H1 (cell line): Measurements from ENCODE around the gene NAIF1. TPM values are rescaled to one million over a fixed set of nuclear protein-coding genes. Genes with fewer than 3 reads are reported as not detected.

ENCODE experiments used
- CTCF ChIA-PET: fragments of 300-600 bp; sonication (Branson Sonifier 250); formaldehyde crosslinking; loops from one replicate; lab custom pipeline; 2021; ENCODE audit not compliant: partially characterized antibody; lab: Charles Lee
- POLR2A ChIA-PET: fragments of 300-600 bp; sonication (Branson Sonifier 250); formaldehyde crosslinking; loops from one replicate; lab custom pipeline; 2021; ENCODE audit warnings: inconsistent platforms; ENCODE audit not compliant: partially characterized antibody; lab: Charles Lee
- DNase-seq, 2 experiments: peaks; one replicate each; pipeline versions ENCODE4 v3.0.0 to v3.0.0-alpha.2; 2010 to 2022; ENCODE audit warnings: low spot score in 2 of 2, low read depth in 1 of 2, mixed read lengths in 1 of 2
- FAIRE-seq: peaks from 2 replicates; lab custom pipeline; 2011; peaks lifted over from hg19 to GRCh38; lab: Jason Lieb, UNC
- H2AFZ ChIP-seq: 2 replicates; pipeline ENCODE4 v1.8.1; 2012; ENCODE audit warnings: low read length, inconsistent platforms
- H2AK5ac ChIP-seq: 2 replicates; pipeline ENCODE4 v1.6.1; 2013; ENCODE audit warnings: low read depth, low read length
- H2BK120ac ChIP-seq: replicated peaks from 2 replicates; pipeline ENCODE3; 2013; ENCODE audit warnings: low read depth, low read length, inconsistent platforms
- H2BK12ac ChIP-seq: 2 replicates; pipeline ENCODE4 v1.6.1; 2013; ENCODE audit warnings: low read depth, low read length
- H2BK15ac ChIP-seq: 2 replicates; pipeline ENCODE4 v1.6.1; 2013; ENCODE audit warnings: low read length
- H2BK20ac ChIP-seq: 2 replicates; pipeline ENCODE4 v1.6.1; 2013; ENCODE audit warnings: low read length
- H2BK5ac ChIP-seq: 2 replicates; pipeline ENCODE4 v1.6.1; 2013; ENCODE audit warnings: low read depth, low read length
- H3K14ac ChIP-seq: 2 replicates; pipeline ENCODE4 v1.6.1; 2013; ENCODE audit warnings: inconsistent platforms; ENCODE audit not compliant: insufficient read length
- H3K18ac ChIP-seq: 2 replicates; pipeline ENCODE4 v1.6.1; 2013; ENCODE audit warnings: low read length; ENCODE audit errors: extremely low read depth
- H3K23ac ChIP-seq: 2 replicates; pipeline ENCODE4 v1.6.1; 2013; ENCODE audit warnings: inconsistent platforms; ENCODE audit not compliant: insufficient read length
- H3K23me2 ChIP-seq: 2 replicates; pipeline ENCODE4 v1.6.1; 2013; ENCODE audit warnings: low read depth, low read length
- H3K27ac ChIP-seq: 2 replicates; pipeline ENCODE4 v1.6.1; 2011; ENCODE audit warnings: low read depth, low read length, inconsistent platforms
- H3K27me3 ChIP-seq, 4 experiments: replicated peaks in 1 of 4; 1 replicate in 1 of 4; 2 replicates in 3 of 4; pipeline versions ENCODE4 v1.6.1 to v1.8.1; 2011 to 2013; ENCODE audit warnings: low read length in 3 of 4, mild to moderate bottlenecking in 3 of 4, inconsistent platforms in 2 of 4, mixed read lengths in 2 of 4, moderate library complexity in 1 of 4; ENCODE audit not compliant: control insufficient read depth in 3 of 4, insufficient read depth in 3 of 4; ENCODE audit errors: extremely low read depth in 1 of 4
- H3K36me3 ChIP-seq, 4 experiments: 2 replicates each; pipeline versions ENCODE4 v1.6.1 to v1.8.1; 2011 to 2013; ENCODE audit warnings: mild to moderate bottlenecking in 4 of 4, low read length in 3 of 4, moderate library complexity in 2 of 4, control low read depth in 1 of 4, inconsistent platforms in 1 of 4; ENCODE audit not compliant: insufficient read depth in 4 of 4, control insufficient read depth in 2 of 4
- H3K4ac ChIP-seq: replicated peaks from 2 replicates; pipeline ENCODE3; 2013; ENCODE audit warnings: low read length, low read depth, mixed read lengths, inconsistent platforms; ENCODE audit not compliant: insufficient read length
- H3K4me1 ChIP-seq, 4 experiments: replicated peaks in 1 of 4; 1 replicate in 1 of 4; 2 replicates in 3 of 4; pipeline versions ENCODE4 v1.6.1 to v1.8.1; 2011 to 2013; ENCODE audit warnings: low read length in 3 of 4, inconsistent platforms in 2 of 4, mixed read lengths in 1 of 4; ENCODE audit not compliant: insufficient read depth in 4 of 4, control insufficient read depth in 3 of 4
- H3K4me2 ChIP-seq, 2 experiments: 2 replicates each; pipeline versions ENCODE4 v1.6.1 to v1.8.1; 2011 to 2013; ENCODE audit warnings: low read depth in 2 of 2, low read length in 2 of 2, control low read depth in 1 of 2, inconsistent platforms in 1 of 2, mild to moderate bottlenecking in 1 of 2; ENCODE audit not compliant: insufficient read depth in 1 of 2
- H3K4me3 ChIP-seq, 4 experiments: fragments of 200-600, 300-600 bp in 1 of 4; sonication (generic), shearing (Covaris generic), sonication (Bioruptor Twin) in 1 of 4; 2 replicates each; pipeline versions ENCODE4 v1.5.1 to v1.8.1; 2011 to 2016; ENCODE audit warnings: low read length in 4 of 4, low read depth in 3 of 4, control low read depth in 2 of 4, inconsistent platforms in 2 of 4, mild to moderate bottlenecking in 2 of 4, mixed read lengths in 1 of 4, moderate library complexity in 1 of 4; ENCODE audit not compliant: insufficient read depth in 2 of 4; ENCODE audit errors: extremely low read depth in 1 of 4
- H3K56ac ChIP-seq: replicated peaks from 2 replicates; pipeline ENCODE3; 2013; ENCODE audit warnings: low read depth, mild to moderate bottlenecking, mixed read lengths, low read length, inconsistent platforms; ENCODE audit not compliant: insufficient read length
- H3K79me1 ChIP-seq: 2 replicates; pipeline ENCODE4 v1.6.1; 2013; ENCODE audit warnings: low read depth, low read length, control low read depth
- H3K79me2 ChIP-seq, 2 experiments: 2 replicates each; pipeline versions ENCODE4 v1.6.1 to v1.8.1; 2012 to 2013; ENCODE audit warnings: low read length in 2 of 2, mild to moderate bottlenecking in 2 of 2, inconsistent platforms in 1 of 2; ENCODE audit not compliant: insufficient read depth in 2 of 2, control insufficient read depth in 1 of 2
- H3K9ac ChIP-seq, 4 experiments: replicated peaks in 1 of 4; 1 replicate in 1 of 4; 2 replicates in 3 of 4; pipeline versions ENCODE4 v1.6.1 to v1.8.1; 2011 to 2013; ENCODE audit warnings: low read depth in 3 of 4, low read length in 3 of 4, control low read depth in 2 of 4, mild to moderate bottlenecking in 2 of 4, moderate library complexity in 2 of 4, inconsistent platforms in 1 of 4; ENCODE audit errors: extremely low read depth in 1 of 4
- H3K9me3 ChIP-seq, 2 experiments: 2 replicates each; pipeline versions ENCODE4 v1.6.1 to v1.8.1; 2012 to 2013; ENCODE audit warnings: mild to moderate bottlenecking in 2 of 2, moderate library complexity in 2 of 2, control low read depth in 1 of 2, inconsistent platforms in 1 of 2, low read depth in 1 of 2, low read length in 1 of 2, mixed read lengths in 1 of 2; ENCODE audit not compliant: insufficient read depth in 2 of 2
- H4K20me1 ChIP-seq, 2 experiments: replicated peaks in 1 of 2; 2 replicates each; pipeline versions ENCODE3 to v1.8.1; 2011 to 2013; ENCODE audit warnings: inconsistent platforms in 2 of 2, low read length in 2 of 2, mild to moderate bottlenecking in 1 of 2; ENCODE audit not compliant: insufficient read depth in 2 of 2, control insufficient read depth in 1 of 2
- H4K5ac ChIP-seq: 2 replicates; pipeline ENCODE4 v1.6.1; 2013; ENCODE audit warnings: low read length, low read depth, mixed read lengths, inconsistent platforms; ENCODE audit not compliant: insufficient read length
- H4K8ac ChIP-seq: 2 replicates; pipeline ENCODE4 v1.8.0; 2013; ENCODE audit warnings: mild to moderate bottlenecking, moderate library complexity, low read length, inconsistent platforms; ENCODE audit not compliant: insufficient read depth; ENCODE audit errors: extremely low read depth
- H4K91ac ChIP-seq: replicated peaks from 2 replicates; pipeline ENCODE3; 2013; ENCODE audit warnings: low read length, mixed read lengths, inconsistent platforms; ENCODE audit not compliant: insufficient read length
- CTBP2 ChIP-seq: IDR thresholded peaks from 2 replicates; pipeline ENCODE4 v1.7.0; 2011; ENCODE audit warnings: borderline replicate concordance, mild to moderate bottlenecking, moderate library complexity, mixed read lengths, low read length; ENCODE audit not compliant: insufficient read depth, insufficient read length
- HDAC2 ChIP-seq, 2 experiments: fragments of 300-600 bp in 1 of 2; sonication (generic) in 1 of 2; IDR thresholded peaks; 2 replicates each; pipeline ENCODE4 v1.6.1; 2011 to 2012; ENCODE audit warnings: low read depth in 2 of 2, low read length in 2 of 2, mild to moderate bottlenecking in 2 of 2, moderate library complexity in 2 of 2, borderline replicate concordance in 1 of 2, inconsistent platforms in 1 of 2
- RNF2 ChIP-seq: fragments of 200-900, 300-1000 bp; sonication (generic); IDR thresholded peaks from 2 replicates; pipeline ENCODE4 v1.7.1; 2016; ENCODE audit warnings: borderline replicate concordance, low read depth, mild to moderate bottlenecking, antibody characterized with exemption, low read length; ENCODE audit not compliant: poor library complexity, severe bottlenecking; ENCODE audit errors: missing control alignments
- SRF ChIP-seq: IDR thresholded peaks from 2 replicates; pipeline ENCODE4 v1.6.1; 2011; ENCODE audit warnings: mild to moderate bottlenecking, low read depth, low read length, moderate library complexity
- WGBS, 2 experiments: shearing (Covaris generic) in 1 of 2; methylation state at CpG; one replicate each; pipeline versions ENCODE4 v1.1.6 to v1.1.7; 2013 to 2015; ENCODE audit warnings: low lambda C conversion rate in 2 of 2, mixed read lengths in 2 of 2, inconsistent platforms in 1 of 2, low coverage in 1 of 2, missing lambda C conversion rate in 1 of 2; ENCODE audit not compliant: insufficient replicate concordance in 2 of 2, insufficient coverage in 1 of 2, insufficient read length in 1 of 2; ENCODE audit errors: extremely low coverage in 1 of 2, missing lambda C conversion rate in 1 of 2; 5-methylcytosine and 5-hydroxymethylcytosine counted together
- polyA plus RNA-seq, 7 experiments: library from polyadenylated mRNA; depleted of rRNA in 3 of 7; stranded (reverse) in 5 of 7; unstranded in 2 of 7; fragments of >200 nt in 5 of 7; fragments of 200-250 nt in 2 of 7; gene quantifications; 1 replicate in 5 of 7; 2 replicates in 1 of 7; 4 replicates in 1 of 7; pipeline versions ENCODE4 v1.2.1 to v1.2.3, GENCODE V29; 2011 to 2013; ENCODE audit warnings: missing spikeins in 2 of 7, mixed read lengths in 2 of 7
- total RNA-seq: library from RNA; stranded (reverse); fragmentation: NEBNext Ultra II Directional; extraction: Animal tissue kit (Norgen Biotek cat#: 25700); gene quantifications from 2 replicates; pipeline ENCODE4 v1.2.1, GENCODE V29; 2021
- TF ChIP-seq, protein P1 (sequence below): IDR thresholded peaks from 2 replicates; pipeline ENCODE4 v1.6.1; 2012; ENCODE audit warnings: low read length, inconsistent platforms
- TF ChIP-seq, protein P2 (sequence below), 3 experiments: IDR thresholded peaks; 1 replicate in 2 of 3; 2 replicates in 1 of 3; pipeline versions ENCODE4 v1.5.1 to v1.6.1; 2011; ENCODE audit warnings: low read length in 3 of 3, mild to moderate bottlenecking in 3 of 3, inconsistent platforms in 2 of 3, low read depth in 1 of 3, moderate library complexity in 1 of 3; ENCODE audit not compliant: insufficient read depth in 1 of 3; ENCODE audit errors: control extremely low read depth in 1 of 3

NAIF1 gene
- total and polyA plus RNA-seq, 2 of the 8 experiments (the other 6 are each of a cell fraction or from before 2014, with no cell fraction given), result 8.7 to 9.0 TPM

DNA sequence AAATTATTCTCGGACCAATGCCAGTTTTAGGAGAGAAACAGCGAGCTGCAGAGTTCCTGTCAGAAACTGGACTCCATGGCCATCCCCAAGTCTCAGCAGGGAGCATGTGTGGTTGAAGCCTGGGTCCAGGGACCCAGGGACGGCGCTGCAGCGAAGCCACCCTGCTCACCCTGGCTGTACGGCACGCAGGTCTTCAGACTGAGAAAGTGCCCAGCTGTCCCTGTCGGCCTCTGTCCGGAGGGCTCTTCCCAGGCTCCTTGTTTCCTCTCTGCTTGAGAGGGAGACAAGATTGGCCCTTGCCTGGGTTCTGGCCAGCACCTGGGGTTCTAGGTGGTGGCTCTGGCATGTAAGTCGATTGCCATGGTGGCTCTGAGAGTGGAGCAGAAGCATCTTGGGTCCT lies 33.5 kb upstream of the NAIF1 start:
- Histone ChIP-seq H2BK15ac (no peak overlapping the region), H2BK20ac (no peak overlapping the region), H2BK5ac (no peak overlapping the region), H3K79me1 (peaks cover 19% of the 10 kb centered on the region), H3K79me2 (peaks cover 0 to 23% of the 10 kb centered on the region in 2 experiments; a peak in 2 of 4 replicates), H3K4me3 (no peak overlapping the region), H3K23ac (no peak overlapping the region), H3K27ac (no peak overlapping the region), H4K20me1 (peaks cover 8 to 33% of the 10 kb centered on the region in 2 experiments), H4K5ac (no peak overlapping the region), H3K9ac (no peak overlapping the region), H3K14ac (no peak overlapping the region), H3K4ac (no peak overlapping the region), H2AFZ (no peak overlapping the region), H3K18ac (peak overlapping the region; percentile 13; the same call in 1 of the 2 replicates), H3K36me3 (peaks cover 13 to 34% (median 19%) of the 10 kb centered on the region in 4 experiments), H2BK12ac (no peak overlapping the region), H3K4me2 (peak overlapping the region in 1 of 2 experiments; percentile 93; a peak in 1 of 4 replicates), H4K8ac (no peak overlapping the region), H2BK120ac (no peak overlapping the region), H3K9me3 (no peaks in the 10 kb centered on the region), H3K4me1 (peaks cover 11 to 28% (median 22%) of the 10 kb centered on the region in 4 experiments), H3K23me2 (peaks cover 9% of the 10 kb centered on the region), H4K91ac (no peak overlapping the region), H2AK5ac (no peak overlapping the region), H3K56ac (no peak overlapping the region), H3K27me3 (no peaks in the 10 kb centered on the region)
- no peak for FAIRE-seq
- no peak for DNase-seq
- ChIA-PET CTCF (interaction anchor here (0.7 to 10.5 kb wide), 12 partner anchors 9 to 262 kb away, joined by 3 to 114 read pairs (median 3); no protein-coding TSS in a partner anchor), POLR2A (interaction anchor here (1.0 to 12.1 kb wide), 10 partner anchors 8 to 283 kb away, joined by 3 to 119 read pairs (median 6); partner anchors contain the start of gene SLC25A25)
- TF ChIP-seq RNF2, result no peak
- TF ChIP-seq HDAC2 (IDR thresholded peaks at IDR 0.05; ENCODE audit: borderline replicate concordance in 1 of 2, low read depth in 2 of 2, low read length in 2 of 2), result no peak
- TF ChIP-seq, protein P1, sequence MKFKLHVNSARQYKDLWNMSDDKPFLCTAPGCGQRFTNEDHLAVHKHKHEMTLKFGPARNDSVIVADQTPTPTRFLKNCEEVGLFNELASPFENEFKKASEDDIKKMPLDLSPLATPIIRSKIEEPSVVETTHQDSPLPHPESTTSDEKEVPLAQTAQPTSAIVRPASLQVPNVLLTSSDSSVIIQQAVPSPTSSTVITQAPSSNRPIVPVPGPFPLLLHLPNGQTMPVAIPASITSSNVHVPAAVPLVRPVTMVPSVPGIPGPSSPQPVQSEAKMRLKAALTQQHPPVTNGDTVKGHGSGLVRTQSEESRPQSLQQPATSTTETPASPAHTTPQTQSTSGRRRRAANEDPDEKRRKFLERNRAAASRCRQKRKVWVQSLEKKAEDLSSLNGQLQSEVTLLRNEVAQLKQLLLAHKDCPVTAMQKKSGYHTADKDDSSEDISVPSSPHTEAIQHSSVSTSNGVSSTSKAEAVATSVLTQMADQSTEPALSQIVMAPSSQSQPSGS, result no peak
- no peak for TF ChIP-seq SRF
- TF ChIP-seq, protein P2, sequence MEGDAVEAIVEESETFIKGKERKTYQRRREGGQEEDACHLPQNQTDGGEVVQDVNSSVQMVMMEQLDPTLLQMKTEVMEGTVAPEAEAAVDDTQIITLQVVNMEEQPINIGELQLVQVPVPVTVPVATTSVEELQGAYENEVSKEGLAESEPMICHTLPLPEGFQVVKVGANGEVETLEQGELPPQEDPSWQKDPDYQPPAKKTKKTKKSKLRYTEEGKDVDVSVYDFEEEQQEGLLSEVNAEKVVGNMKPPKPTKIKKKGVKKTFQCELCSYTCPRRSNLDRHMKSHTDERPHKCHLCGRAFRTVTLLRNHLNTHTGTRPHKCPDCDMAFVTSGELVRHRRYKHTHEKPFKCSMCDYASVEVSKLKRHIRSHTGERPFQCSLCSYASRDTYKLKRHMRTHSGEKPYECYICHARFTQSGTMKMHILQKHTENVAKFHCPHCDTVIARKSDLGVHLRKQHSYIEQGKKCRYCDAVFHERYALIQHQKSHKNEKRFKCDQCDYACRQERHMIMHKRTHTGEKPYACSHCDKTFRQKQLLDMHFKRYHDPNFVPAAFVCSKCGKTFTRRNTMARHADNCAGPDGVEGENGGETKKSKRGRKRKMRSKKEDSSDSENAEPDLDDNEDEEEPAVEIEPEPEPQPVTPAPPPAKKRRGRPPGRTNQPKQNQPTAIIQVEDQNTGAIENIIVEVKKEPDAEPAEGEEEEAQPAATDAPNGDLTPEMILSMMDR (IDR thresholded peaks at IDR 0.05; ENCODE audit: control extremely low read depth in 1 of 3, insufficient read depth in 1 of 3, low read depth in 1 of 3, low read length in 3 of 3), result no peak
- TF ChIP-seq CTBP2, result no peak
- WGBS, 2 experiments, result 95% methylated on average over 10 of the region's 10 CpGs; no CpG with 5 or more reads in 1 of the 2 experiments
